ENCODE measurements around the gene CDK16.
A peak's percentile ranks its signal among the peaks of the same experiment; 100 is the strongest.
"Not testable (repeated sequence)": the region's sequence is repeated elsewhere in the genome, so short reads cannot be mapped to it uniquely, and the experiment has no call there.

CDK16 gene

DNA sequence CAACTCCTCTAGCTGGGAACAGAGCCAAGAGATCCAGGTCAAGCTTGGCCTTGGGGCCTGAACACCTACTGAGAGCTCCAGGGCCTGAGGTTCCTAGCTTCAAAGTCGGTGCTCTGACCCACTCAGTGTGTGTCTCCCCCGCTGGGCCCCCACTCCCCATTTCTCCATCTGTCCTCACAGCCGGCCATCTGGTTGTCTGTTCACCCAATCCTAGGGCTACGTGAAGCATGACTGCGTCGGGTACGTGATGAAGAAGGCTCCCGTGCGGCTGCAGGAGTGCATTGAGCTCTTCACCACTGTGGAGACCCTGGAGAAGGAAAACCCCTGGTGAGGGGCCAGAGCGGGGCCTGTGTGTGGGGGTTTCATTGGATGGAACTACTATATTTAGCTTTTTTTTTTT lies 26.7 kb downstream of the CDK16 start:
- TF ChIP-seq, protein P1, sequence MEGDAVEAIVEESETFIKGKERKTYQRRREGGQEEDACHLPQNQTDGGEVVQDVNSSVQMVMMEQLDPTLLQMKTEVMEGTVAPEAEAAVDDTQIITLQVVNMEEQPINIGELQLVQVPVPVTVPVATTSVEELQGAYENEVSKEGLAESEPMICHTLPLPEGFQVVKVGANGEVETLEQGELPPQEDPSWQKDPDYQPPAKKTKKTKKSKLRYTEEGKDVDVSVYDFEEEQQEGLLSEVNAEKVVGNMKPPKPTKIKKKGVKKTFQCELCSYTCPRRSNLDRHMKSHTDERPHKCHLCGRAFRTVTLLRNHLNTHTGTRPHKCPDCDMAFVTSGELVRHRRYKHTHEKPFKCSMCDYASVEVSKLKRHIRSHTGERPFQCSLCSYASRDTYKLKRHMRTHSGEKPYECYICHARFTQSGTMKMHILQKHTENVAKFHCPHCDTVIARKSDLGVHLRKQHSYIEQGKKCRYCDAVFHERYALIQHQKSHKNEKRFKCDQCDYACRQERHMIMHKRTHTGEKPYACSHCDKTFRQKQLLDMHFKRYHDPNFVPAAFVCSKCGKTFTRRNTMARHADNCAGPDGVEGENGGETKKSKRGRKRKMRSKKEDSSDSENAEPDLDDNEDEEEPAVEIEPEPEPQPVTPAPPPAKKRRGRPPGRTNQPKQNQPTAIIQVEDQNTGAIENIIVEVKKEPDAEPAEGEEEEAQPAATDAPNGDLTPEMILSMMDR (IDR thresholded peaks at IDR 0.05; ENCODE audit: low read depth, low read length): no peak
- no peak for DNase-seq (ENCODE audit: low read depth in 2 of 2)
- no peak overlapping the region for H3K4me3 ChIP-seq (replicated peaks in 1 of 2; ENCODE audit: low read depth in 2 of 2, low read length in 2 of 2)

GRCh38 chrX:47247206-47247998 lies 28.9 kb downstream of the CDK16 start:
- TF ChIP-seq, protein P1 (IDR thresholded peaks at IDR 0.05; ENCODE audit: low read depth, low read length): no peak
- DNase-seq (ENCODE audit: low read depth in 2 of 2): peak in 1 of 2 donors; percentile 39
- no peak overlapping the region for H3K4me3 ChIP-seq (replicated peaks in 1 of 2; ENCODE audit: low read depth in 2 of 2, low read length in 2 of 2)

DNA sequence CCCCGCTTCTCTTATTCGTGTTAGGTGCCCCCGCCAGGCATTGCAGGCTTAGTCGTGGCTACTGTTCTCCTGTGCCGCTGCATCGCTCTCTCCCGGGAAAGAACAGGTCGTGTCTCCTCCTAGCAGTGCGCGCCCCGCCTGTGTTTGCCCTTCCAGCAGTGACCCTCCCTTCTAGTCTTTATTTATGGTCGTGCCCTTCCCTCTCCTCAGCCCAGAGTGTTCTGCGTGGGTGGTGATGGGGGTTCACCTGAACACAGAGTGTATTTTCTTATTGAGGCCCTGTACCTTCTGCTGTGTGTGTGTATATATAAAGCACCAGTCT lies 29.5 kb downstream of the CDK16 start:
- DNase-seq (ENCODE audit: low read depth in 2 of 2): no peak
- H3K4me3 ChIP-seq (replicated peaks in 1 of 2; ENCODE audit: low read depth in 2 of 2, low read length in 2 of 2): no peak overlapping the region
- TF ChIP-seq, protein P1 (IDR thresholded peaks at IDR 0.05; ENCODE audit: low read depth, low read length): no peak

DNA sequence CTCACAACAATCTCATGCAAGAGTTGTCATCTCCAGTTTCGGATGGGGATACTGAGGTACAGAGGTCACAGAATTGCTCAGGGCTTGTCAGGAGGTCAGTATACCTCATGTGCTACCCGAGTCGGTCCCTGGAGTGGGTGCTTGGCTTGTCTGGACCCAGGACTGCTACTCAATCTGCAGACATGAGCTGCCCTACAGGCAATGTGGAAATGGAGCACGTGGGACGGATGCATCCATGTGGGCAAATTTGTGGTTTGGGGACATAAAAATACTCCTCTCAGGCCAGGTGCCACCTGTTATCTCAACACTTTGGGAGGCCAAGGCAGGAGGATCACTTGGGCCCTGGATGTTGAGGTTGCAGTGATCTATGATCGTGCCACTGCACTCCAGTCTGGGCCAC lies 30.1 kb downstream of the CDK16 start:
- TF ChIP-seq, protein P1 (IDR thresholded peaks at IDR 0.05; ENCODE audit: low read depth, low read length): no peak
- no peak overlapping the region for H3K4me3 ChIP-seq (replicated peaks in 1 of 2; ENCODE audit: low read depth in 2 of 2, low read length in 2 of 2)
- no peak for DNase-seq (ENCODE audit: low read depth in 2 of 2)

DNA sequence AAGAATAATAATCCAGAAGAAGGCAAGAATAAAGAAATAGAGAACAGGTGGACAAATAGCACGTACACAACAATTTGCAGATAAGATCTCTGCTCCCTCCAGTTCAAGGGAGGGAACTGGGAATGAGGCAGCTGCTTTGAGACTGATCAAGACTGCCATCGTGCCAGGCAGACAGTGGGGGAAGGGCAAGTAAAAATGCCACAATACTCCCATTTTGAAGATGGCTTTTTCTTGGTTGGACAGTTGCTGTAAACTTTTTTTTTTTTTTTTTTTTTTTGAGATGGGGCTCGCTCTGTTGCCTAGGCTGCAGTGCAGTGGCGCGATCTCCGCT lies 31.5 kb downstream of the CDK16 start:
- DNase-seq (ENCODE audit: low read depth in 2 of 2): no peak
- TF ChIP-seq, protein P1 (IDR thresholded peaks at IDR 0.05; ENCODE audit: low read depth, low read length): no peak
- H3K4me3 ChIP-seq (replicated peaks in 1 of 2; ENCODE audit: low read depth in 2 of 2, low read length in 2 of 2): no peak overlapping the region

GRCh38 chrX:47257620-47258019 lies 39.1 kb downstream of the CDK16 start:
- DNase-seq (ENCODE audit: low read depth in 2 of 2); H3K4me3 ChIP-seq (replicated peaks in 1 of 2; ENCODE audit: low read depth in 2 of 2, low read length in 2 of 2): not testable (repeated sequence)

DNA sequence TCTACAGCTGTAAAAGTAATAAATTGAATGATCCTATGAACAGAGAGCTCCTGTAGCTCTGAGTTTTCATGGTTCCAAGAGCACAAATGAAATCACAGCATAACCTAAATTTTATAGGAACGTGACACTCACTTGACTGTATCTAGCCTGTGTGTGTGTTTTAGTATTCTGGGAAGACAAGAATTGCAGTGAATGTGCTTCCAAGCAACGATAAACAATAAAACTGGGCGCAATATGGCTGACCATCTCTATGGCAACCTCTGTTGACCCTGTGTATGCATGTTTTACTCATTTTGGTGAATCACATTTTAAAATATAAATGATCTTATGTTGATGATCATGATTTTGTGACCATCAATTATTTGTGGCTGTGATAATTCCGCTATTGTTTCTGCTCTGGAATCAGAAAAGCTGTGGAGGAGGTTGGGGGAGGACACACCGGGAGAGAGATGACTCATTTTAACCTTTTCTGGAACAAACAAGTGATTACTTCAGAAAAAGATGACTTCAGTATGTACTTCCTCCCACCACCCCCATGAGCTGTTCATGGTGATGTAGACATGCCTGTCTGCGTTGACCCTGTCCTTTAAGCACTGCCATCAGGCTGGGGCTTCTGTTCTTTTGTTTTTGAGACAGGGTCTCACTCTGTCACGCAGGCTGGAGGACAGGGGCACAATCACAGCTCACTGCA lies 46.1 kb downstream of the CDK16 start:
- peak; percentile 37 to 64 for DNase-seq (ENCODE audit: low read depth in 2 of 2)
- H3K4me3 ChIP-seq (replicated peaks in 1 of 2; ENCODE audit: low read depth in 2 of 2, low read length in 2 of 2): no peak overlapping the region
- TF ChIP-seq, protein P1 (IDR thresholded peaks at IDR 0.05; ENCODE audit: low read depth, low read length): no peak
